Activated gamma-delta T cell (primary cell): ENCODE measurements around the gene CREB5.

ENCODE experiments used
- DNase-seq: peaks from one replicate; lab custom pipeline; 2025; lab: John Stamatoyannopoulos, UW

Gene CREB5

GRCh38 chr7:28478656-28479055, 66.3 kb downstream of the CREB5 start:
- DNase-seq = no peak

DNA sequence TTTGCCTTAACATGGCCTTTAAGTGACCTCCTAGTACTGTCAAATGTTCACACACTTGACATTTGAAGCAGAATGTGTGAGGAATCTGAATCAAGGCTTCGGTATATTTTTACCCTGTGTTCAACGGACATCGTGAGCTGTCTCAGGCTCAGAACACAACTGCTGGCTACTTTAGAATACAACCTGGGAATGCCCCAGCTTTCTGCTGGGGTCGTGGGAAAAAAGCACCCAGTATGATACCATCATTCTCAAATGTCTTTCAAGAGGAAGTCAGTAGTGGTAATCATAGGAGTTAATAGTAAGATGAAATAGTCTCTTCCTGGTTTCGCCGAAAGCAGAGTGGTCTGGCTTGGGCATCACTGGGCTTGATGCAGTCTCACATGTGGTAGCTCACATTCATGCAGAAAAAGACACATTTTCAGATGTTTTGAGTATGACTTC, 67.2 kb downstream of the CREB5 start:
- DNase-seq = no peak

- no peak for DNase-seq
These were observed 68.3 kb downstream of the CREB5 start for GRCh38 chr7:28480595-28480994.

GRCh38 chr7:28481091-28481926, 69.0 kb downstream of the CREB5 start:
- DNase-seq = no peak

DNA sequence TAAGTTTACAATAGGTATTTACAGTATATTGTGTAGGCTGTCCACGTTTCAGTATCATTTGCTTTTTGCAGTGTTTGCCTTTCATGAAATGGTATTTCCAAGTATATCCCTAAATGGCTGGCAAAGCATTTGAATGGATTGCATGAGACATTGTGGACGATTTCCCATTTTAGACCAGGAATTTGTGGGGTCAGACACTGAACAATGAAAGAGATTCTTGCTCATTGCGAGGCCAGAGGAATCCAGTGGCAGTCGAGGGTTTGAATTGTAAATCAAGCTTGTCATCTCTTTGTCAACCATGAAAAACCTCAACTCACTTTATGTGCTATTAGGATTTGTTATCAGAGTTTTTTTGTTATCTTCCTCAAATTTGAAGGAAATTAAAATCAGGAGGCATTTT, 70.8 kb downstream of the CREB5 start:
- DNase-seq = no peak

DNA sequence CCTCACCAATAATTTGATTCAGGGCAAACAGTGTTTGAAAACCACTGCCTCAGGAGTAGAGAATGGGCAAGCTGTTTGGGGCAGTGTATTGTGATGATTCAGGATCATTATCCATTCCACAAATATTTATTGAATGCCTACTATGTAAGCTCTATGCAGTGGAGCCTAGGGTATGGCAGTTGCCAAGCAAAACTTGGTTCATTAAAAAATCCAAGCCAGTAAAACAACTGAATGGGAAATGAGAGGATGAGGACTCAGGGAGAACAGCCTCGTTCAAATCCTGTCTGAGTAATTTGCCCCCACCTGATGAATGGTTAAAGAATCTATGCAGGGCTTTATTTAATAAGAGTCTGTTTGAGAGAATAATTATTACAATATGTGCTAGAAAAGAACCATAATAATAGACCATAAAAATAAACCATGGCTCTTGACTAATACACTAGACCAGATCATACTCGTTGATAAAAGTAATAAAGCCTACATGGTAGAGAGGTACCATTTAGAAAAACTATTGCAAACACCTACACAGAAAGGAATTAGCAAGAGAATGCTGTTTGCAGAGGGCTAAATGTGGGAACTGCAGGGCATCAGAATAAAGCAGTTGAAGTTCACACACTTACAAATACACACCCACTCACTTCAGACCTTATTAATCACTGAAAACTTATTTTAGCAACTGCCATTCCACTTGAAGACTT, 71.7 kb downstream of the CREB5 start:
- no peak for DNase-seq

GRCh38 chr7:28484606-28484935, 72.3 kb downstream of the CREB5 start:
- DNase-seq = no peak

DNA sequence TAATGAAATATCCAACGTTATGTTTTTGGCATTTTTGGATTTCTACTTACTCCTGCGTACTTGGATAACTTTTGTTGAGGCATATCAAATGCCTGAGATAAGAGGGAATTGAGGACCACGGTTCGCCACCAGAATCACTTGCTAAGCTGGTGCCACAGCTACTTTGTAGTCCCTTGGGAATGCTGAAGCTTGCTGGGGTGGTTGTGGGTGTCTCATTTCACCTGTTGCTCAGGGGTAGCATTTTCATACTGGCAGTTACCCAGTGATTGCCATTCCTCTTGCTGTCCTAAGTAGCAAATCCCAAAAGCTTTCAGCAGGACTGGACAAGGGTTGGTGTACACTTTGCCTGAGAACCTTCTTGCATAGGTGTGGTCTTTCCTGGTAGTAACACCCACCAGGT, 75.2 kb downstream of the CREB5 start:
- no peak for DNase-seq

DNA sequence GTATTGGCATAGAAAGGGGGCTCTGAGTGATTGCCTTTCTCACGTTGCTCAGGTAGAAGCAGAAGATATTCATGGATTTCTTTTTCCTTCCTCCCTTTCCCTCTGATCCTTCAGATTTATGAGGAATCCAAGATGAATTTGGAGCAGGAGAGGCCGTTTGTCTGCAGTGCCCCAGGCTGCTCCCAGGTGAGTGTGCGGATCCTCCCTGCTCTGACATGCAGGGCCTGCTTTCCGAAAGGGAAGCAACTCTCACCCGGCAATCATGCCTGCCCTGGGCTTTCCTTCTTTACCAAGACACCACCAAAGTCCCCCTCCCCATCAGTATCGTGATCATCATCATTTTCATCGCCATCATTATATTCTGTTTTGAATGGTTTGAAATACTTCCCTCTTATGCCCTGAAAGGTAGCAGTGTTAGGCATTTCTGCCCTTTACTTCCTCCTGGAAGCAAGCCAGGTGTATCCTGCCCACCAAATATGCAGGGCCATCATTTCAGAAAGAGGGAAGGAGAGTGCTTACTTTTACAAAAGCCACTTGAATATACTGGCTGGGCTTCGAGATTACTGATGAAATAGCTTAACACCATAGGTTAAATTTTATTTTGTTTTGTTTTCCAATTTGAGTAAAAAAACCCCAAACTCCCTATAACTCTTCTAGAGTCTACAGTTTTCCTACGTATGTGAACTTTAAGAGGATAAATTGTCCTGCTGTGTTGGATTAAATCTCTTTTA, 75.9 kb downstream of the CREB5 start:
- no peak for DNase-seq

- DNase-seq = no peak
These were observed 78.5 kb downstream of the CREB5 start for GRCh38 chr7:28490831-28491230.

GRCh38 chr7:28493477-28493876, 81.2 kb downstream of the CREB5 start:
- DNase-seq = no peak

DNA sequence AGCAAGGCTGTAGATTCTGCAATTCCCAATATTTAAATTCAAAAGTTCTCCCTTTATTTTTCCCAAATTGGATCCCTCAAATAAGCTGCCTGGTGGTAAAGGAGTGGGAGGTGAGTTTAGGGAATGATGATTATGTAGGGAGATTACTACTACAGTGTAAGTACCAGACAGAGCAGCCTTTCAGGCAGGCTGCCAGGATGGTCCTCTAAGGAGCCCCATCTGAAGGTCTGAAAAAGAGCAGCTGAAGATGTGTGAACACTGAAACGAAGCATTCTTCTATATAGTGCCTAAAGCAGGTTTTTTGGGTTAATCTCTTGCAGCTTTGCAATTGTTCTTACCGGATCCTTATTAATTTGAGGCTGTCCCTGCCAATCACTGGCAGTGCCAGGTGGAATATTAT, 84.7 kb downstream of the CREB5 start:
- DNase-seq = no peak

DNA sequence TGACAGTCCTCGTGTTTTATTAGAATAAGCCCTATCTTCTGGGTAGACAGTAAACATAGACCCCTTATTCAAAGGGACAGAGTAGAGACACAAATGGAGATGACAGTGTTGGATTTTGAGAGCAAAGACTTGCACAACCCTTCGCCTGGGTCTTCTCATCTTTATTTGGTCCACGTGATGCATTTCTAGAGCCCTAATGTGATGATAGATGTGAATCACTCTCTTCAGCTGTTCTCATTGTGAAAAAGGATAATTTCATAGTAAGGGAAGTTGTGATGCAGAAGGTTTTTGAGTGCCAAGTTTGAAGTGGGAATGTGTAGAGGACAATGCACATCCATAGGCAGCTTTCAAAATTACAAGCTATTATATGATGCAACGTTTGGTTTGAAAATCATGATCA, 86.3 kb downstream of the CREB5 start:
- no peak for DNase-seq

GRCh38 chr7:28500138-28500537, 87.8 kb downstream of the CREB5 start:
- no peak for DNase-seq

- DNase-seq = no peak
These were observed 90.1 kb downstream of the CREB5 start for GRCh38 chr7:28502408-28502807.

DNA sequence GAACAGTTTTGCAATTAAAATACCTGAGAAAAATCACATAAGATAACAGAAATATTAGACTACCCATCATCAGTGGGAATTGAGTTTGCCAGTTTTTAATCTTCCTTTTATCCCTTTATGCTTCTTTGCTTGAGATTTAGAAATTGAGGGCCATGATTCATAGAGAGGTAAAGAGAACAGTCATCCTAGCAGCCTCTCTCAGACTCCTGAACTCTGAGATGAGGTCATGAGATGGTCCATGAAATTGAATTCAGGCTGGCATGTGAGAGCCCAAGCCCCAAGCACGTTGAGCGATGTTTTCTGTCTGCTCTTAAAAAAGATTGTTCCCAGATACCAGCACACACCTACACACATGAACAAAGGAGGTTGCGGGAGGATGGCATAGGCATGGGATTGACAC, 91.1 kb downstream of the CREB5 start:
- DNase-seq = no peak

DNA sequence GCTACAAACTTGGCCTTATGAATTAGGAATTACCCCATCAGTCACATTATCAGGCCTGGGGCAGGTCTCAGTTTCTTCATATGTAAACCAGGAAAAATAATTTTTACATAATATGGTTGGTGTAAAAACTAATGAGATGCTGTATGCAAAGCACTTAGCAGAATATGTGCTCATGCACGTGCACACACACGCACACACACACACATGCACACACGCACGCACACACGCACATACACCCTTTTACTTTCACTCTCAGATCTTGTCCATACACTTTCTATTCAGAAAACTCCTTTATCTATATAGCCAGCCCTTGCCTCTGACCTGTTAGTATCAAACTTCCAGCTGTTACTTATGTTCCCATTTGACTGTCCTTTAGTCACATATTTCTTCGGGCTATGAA, 92.7 kb downstream of the CREB5 start:
- no peak for DNase-seq

DNA sequence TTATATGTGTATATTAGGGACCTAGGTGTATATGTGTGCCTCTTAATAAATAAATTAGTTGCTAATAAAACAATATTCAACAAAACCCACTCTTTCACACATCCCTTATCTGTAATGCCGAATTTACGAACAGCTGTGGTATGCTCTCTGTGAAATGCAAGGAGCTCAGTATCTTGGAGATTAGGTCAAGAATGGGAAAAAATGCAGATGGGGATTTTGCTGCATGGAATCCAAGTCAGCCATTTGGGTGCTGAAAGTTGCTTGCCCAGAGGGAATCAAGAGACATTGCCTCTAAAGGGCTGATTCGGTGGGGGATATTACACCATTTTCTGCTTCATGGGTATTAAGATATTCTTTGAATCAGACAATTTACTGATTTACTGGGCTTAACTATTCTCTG, 93.5 kb downstream of the CREB5 start:
- DNase-seq = no peak

GRCh38 chr7:28507525-28508282, 95.4 kb downstream of the CREB5 start:
- DNase-seq = no peak

DNA sequence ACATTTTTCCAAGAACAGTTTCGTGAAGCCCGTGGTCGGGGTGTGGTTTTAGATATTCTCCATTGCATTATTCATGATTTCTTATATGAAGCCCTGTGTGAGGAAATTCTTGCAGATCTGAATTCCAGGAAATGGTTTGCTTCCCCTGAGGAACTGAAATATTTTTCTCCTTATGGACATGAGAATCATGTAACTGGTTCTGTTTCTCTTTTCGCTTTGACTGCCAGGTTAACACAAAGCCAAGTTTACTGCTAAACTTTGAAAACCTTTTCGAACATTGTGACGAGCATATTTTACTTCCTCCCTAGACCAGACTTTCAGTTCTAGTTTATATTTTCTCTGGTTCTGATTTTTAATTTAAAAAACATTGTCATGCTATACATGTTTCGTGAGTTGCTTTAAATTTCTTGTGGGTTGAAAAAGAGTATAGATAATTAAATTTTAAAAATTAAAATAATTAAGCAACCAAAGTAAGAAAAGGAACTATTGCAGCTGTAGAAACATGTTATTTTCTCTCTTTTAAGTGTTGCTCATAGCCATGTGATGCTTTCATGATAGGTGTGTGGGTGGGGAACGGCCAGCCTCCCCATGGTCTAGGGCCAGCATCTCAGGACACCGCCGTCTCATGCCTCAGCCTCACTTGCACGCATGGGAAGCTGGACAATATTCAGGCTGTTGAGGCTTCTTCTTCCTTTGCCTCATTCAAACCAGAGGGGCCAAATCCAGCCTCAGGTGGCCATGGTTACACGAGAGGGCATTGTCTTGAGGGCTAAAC, 97.1 kb downstream of the CREB5 start:
- DNase-seq = no peak

GRCh38 chr7:28510026-28510369, 97.7 kb downstream of the CREB5 start:
- no peak for DNase-seq
